ENCODE data around the gene SFXN5.

Gene SFXN5

DNA sequence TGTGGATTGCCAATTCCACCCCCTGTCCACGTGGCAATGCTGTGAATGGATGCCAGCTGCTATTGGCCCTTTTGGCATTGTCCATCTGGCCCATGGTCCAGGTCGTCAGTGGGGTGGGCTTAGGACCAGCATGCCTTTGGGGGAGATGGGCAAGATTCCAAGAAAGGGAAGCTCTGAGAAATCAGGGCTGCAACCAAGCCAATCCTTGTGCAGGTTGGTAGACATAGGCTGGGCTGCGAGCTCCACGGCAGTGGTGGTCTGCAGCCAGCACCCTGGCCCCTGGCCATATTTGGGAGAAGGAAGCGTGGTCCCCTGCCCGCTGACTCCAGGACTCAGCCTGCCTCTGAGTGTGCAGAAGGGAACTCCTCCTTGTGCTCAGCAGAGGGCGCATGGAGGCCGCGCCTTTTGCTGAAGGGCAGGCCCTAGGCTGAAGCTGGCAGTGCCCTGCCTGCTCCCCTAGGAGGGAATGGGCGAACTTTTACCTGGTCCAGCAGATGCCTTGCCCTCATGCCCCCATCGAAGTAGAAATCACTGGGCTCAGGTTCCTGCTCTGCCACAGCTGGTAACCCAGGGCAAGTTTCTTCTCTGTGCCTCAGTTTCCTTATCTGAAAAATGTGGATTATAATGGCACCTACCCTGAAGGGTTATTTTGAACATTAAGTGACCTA lies 178.9 kb downstream of the SFXN5 start:
- peak; percentile 75 for DNase-seq
